B cell (primary cell): ENCODE results near the gene LHX2.

ENCODE experiments used
- CTCF ChIP-seq: fragments of 200-600 bp; IDR thresholded peaks from one replicate; pipeline ENCODE4 v1.8.0; 2022; ENCODE audit warnings: antibody characterized with exemption, mild to moderate bottlenecking
- EZH2 ChIP-seq: IDR thresholded peaks from 2 replicates; pipeline ENCODE4 v1.6.1; 2012; ENCODE audit warnings: borderline replicate concordance, low read depth, mild to moderate bottlenecking, moderate library complexity, low read length; ENCODE audit not compliant: insufficient read depth, poor library complexity, severe bottlenecking

DNA sequence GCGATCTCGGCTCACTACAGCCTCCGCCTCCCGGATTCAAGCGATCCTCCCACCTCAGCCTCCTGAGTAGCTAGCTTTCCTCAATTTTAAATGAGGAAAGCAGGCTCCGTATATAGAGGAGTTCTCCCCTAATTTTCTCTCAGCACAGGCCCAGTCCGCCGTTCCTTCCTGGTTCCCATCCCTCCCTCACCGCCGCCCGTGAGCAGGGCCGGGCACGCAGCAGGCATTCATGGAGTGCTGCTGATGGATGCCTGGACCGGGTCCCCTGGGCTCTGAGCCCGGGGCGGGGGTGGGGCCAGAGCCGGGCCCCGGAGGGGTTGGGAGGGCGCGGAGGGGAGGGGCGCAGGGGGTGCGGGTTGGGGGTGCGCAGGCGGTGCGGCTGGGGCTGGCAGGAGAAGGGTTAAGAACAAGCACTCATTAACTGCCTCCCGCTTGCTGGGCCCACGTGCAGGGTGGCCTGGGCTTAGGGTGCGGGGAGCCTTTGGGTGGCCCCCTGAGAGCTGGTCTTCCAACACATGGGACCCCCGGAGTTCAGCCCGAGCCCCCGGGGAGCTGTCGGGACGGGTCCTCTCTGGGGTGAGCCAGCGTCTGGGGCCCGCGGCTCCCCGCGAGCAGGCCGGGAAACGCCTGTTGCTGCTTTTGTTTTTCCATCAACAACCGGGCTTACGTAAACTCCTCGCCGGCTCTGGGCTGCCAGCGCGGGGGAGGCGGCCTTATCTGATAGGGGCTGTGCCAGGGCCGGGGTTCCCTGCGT is 33.7 kb downstream of the LHX2 start:
- TF ChIP-seq CTCF (no peak), EZH2 (no peak)
